ENCODE measurements around the gene MEIS1. TPM values are rescaled to one million over a fixed set of nuclear protein-coding genes. Genes with fewer than 3 reads are reported as not detected.

The MEIS1 gene
- total RNA-seq, 1 experiment from 2014 or later = 11.5 TPM

DNA sequence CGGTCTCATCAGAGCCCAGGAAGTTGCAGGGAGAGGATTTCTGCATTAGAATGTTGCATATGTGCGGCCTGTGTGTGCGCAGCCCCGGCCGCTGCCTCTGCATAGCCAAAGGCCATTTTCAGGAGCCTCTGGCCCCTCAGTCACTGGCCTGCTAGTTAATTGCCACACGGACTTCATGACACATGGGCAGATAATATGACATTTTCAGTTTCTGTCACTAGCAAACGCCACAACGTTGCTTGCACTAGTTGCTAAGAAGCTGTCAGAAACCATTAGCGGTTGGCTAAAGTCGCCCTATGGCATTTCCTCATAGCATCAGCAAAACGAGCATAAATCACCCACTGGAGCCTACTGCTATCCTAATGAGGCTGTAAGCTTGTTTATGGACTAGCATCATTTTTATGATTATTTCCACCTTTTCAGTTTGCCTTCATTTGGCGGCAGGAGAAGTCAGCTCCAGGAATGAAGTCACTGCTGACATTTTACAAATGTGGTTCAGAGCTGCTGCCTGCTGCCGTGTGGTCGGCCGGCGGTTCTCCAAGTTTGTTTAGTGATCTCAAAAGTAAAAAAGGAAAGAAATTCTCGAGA, 73.7 kb downstream of the MEIS1 start:
- H3K36me3 Mint-ChIP-seq (ENCODE audit: insufficient read depth, unreplicated experiment) = no peaks in the 10 kb centered on the region
- DNase-seq = no peak
- no peak overlapping the region for H3K27ac Mint-ChIP-seq (ENCODE audit: unreplicated experiment)
- no peaks in the 10 kb centered on the region for H3K9me3 Mint-ChIP-seq (ENCODE audit: low read depth, unreplicated experiment)
- no TSS peak for BruUV-seq (replicated peaks)
- CTCF ChIA-PET = no interaction called here
- no peak overlapping the region for H3K4me3 Mint-ChIP-seq (ENCODE audit: low read depth, unreplicated experiment)
- no peaks in the 10 kb centered on the region for H3K27me3 Mint-ChIP-seq (ENCODE audit: unreplicated experiment)
- TF ChIP-seq, protein P1, sequence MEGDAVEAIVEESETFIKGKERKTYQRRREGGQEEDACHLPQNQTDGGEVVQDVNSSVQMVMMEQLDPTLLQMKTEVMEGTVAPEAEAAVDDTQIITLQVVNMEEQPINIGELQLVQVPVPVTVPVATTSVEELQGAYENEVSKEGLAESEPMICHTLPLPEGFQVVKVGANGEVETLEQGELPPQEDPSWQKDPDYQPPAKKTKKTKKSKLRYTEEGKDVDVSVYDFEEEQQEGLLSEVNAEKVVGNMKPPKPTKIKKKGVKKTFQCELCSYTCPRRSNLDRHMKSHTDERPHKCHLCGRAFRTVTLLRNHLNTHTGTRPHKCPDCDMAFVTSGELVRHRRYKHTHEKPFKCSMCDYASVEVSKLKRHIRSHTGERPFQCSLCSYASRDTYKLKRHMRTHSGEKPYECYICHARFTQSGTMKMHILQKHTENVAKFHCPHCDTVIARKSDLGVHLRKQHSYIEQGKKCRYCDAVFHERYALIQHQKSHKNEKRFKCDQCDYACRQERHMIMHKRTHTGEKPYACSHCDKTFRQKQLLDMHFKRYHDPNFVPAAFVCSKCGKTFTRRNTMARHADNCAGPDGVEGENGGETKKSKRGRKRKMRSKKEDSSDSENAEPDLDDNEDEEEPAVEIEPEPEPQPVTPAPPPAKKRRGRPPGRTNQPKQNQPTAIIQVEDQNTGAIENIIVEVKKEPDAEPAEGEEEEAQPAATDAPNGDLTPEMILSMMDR (IDR thresholded peaks at IDR 0.05; ENCODE audit: unreplicated experiment) = no peak
- intact Hi-C loops (cut with micrococcal nuclease; ENCODE audit: unreplicated experiment) = no loop called here
- no peaks in the 10 kb centered on the region for H3K4me1 Mint-ChIP-seq (ENCODE audit: low read depth, unreplicated experiment)

DNA sequence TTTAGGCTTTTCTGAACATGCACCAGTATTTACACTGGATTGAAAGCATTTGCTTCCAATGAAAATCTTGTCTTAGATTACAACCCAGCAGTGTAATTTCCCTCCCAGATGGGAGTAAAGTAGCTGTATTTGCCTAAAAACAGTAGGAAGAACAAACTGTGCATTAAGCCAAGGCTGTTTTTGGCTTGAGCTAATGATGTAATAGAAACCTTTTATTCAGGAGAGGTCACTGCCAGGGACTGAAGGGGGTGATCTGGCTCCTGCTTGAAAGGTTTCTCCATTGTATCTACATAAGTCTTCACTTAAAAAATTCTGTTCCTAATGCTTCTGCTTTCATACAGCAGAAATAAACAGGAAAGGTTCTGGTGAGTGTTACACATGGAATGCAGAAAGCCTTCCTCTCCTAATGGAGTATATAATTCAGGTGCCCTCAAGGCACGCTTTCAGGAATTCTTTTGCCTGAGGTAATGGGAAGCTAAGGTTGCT, 74.4 kb downstream of the MEIS1 start:
- TF ChIP-seq, protein P1 (IDR thresholded peaks at IDR 0.05; ENCODE audit: unreplicated experiment) = no peak
- no peak for DNase-seq
- H3K27ac Mint-ChIP-seq (ENCODE audit: unreplicated experiment) = no peak overlapping the region

DNA sequence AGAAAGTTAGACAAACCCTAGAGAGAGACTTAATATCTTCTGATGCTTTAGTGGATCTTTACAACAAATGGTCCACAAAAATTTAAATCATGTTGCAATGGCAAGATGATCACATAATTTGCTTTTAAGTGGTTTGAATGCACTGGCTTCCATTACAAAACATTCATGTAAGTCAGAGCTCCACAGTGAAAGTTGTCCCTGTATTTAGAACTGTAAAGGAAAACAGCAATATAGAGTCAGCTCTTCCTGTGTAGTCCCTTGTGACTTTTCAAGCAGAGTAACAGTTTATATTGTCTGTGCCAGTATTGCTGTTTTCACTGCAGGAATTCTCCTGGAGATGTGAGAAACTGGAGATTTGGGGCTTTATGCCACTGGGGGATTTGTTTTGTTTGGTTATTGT, 77.7 kb downstream of the MEIS1 start:
- no TSS peak for BruUV-seq (replicated peaks)
- intact Hi-C loops (cut with micrococcal nuclease; ENCODE audit: unreplicated experiment) = no loop called here
- DNase-seq = no peak
- Mint-ChIP-seq H3K4me3 (ENCODE audit: low read depth, unreplicated experiment) (no peak overlapping the region), H3K36me3 (ENCODE audit: insufficient read depth, unreplicated experiment) (no peaks in the 10 kb centered on the region), H3K27ac (ENCODE audit: unreplicated experiment) (no peak overlapping the region), H3K4me1 (ENCODE audit: low read depth, unreplicated experiment) (no peaks in the 10 kb centered on the region), H3K27me3 (ENCODE audit: unreplicated experiment) (no peaks in the 10 kb centered on the region), H3K9me3 (ENCODE audit: low read depth, unreplicated experiment) (no peaks in the 10 kb centered on the region)
- CTCF ChIA-PET = no interaction called here
- TF ChIP-seq, protein P1 (IDR thresholded peaks at IDR 0.05; ENCODE audit: unreplicated experiment) = no peak

More for the DNA sequence above, 74.4 kb downstream of the MEIS1 start:
- H3K27me3 Mint-ChIP-seq (ENCODE audit: unreplicated experiment) = no peaks in the 10 kb centered on the region
- intact Hi-C loops (cut with micrococcal nuclease; ENCODE audit: unreplicated experiment) = no loop called here
- no peaks in the 10 kb centered on the region for H3K9me3 Mint-ChIP-seq (ENCODE audit: low read depth, unreplicated experiment)
- no peaks in the 10 kb centered on the region for H3K4me1 Mint-ChIP-seq (ENCODE audit: low read depth, unreplicated experiment)
- no peaks in the 10 kb centered on the region for H3K36me3 Mint-ChIP-seq (ENCODE audit: insufficient read depth, unreplicated experiment)
- no TSS peak for BruUV-seq (replicated peaks)
- H3K4me3 Mint-ChIP-seq (ENCODE audit: low read depth, unreplicated experiment) = no peak overlapping the region
- CTCF ChIA-PET = no interaction called here

DNA sequence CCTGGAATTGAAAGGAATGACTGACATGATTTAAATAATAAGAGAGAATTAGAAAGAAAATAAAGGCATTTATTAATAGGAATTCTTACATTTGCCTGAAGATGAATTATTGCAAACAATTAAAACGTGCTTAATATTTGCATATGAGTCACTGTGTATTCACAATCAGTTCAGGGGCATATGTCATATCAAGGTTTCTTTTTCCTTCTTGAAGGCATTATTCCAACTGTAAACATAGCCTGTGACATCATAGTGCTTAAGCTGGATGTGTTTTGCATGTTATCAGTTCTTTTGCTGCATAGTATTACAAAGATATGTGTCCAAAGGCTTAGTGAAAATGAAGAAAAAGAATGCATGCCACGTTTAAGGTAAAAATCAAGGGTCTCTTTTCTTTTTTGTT, 80.8 kb downstream of the MEIS1 start:
- CTCF ChIA-PET = no interaction called here
- H3K36me3 Mint-ChIP-seq (ENCODE audit: insufficient read depth, unreplicated experiment) = no peaks in the 10 kb centered on the region
- BruUV-seq (replicated peaks) = no TSS peak

More for the DNA sequence above, 80.8 kb downstream of the MEIS1 start:
- TF ChIP-seq, protein P1 (IDR thresholded peaks at IDR 0.05; ENCODE audit: unreplicated experiment) = no peak
- no peaks in the 10 kb centered on the region for H3K9me3 Mint-ChIP-seq (ENCODE audit: low read depth, unreplicated experiment)
- intact Hi-C loops (cut with micrococcal nuclease; ENCODE audit: unreplicated experiment) = no loop called here
- H3K4me1 Mint-ChIP-seq (ENCODE audit: low read depth, unreplicated experiment) = no peaks in the 10 kb centered on the region
- H3K27ac Mint-ChIP-seq (ENCODE audit: unreplicated experiment) = no peak overlapping the region
- no peak for DNase-seq
- no peak overlapping the region for H3K4me3 Mint-ChIP-seq (ENCODE audit: low read depth, unreplicated experiment)
- H3K27me3 Mint-ChIP-seq (ENCODE audit: unreplicated experiment) = no peaks in the 10 kb centered on the region

Measured in Calu3 (cell line).